Mesodermal cell (in vitro differentiated cells): ENCODE measurements around the gene ARL10.

Source experiments
- H3K27ac ChIP-seq: 2 replicates; pipeline ENCODE4 v1.7.0; 2013; ENCODE audit warnings: mild to moderate bottlenecking, low read depth, low read length, moderate library complexity; ENCODE audit not compliant: severe bottlenecking
- H3K36me3 ChIP-seq: 2 replicates; pipeline ENCODE4 v1.7.1; 2013; ENCODE audit warnings: mild to moderate bottlenecking, low read length, moderate library complexity; ENCODE audit not compliant: control insufficient read depth, insufficient read depth
- H3K4me1 ChIP-seq: one replicate; pipeline ENCODE4 v1.7.1; 2013; ENCODE audit warnings: mild to moderate bottlenecking, low read length; ENCODE audit not compliant: insufficient read depth, control insufficient read depth, poor library complexity, severe bottlenecking
- H3K4me3 ChIP-seq: 2 replicates; pipeline ENCODE4 v1.7.0; 2013; ENCODE audit warnings: low read length, control low read depth, mild to moderate bottlenecking; ENCODE audit not compliant: insufficient read depth, poor library complexity, severe bottlenecking; ENCODE audit errors: extremely low read depth
- H3K9me3 ChIP-seq: 2 replicates; pipeline ENCODE4 v1.7.1; 2013; ENCODE audit warnings: mild to moderate bottlenecking, low read length, moderate library complexity; ENCODE audit not compliant: control insufficient read depth
- whole genome bisulfite sequencing, 2 experiments: methylation state at CpG; one replicate each; pipeline ENCODE4 v1.1.5; 2013; ENCODE audit warnings: missing lambda C conversion rate in 2 of 2; ENCODE audit not compliant: insufficient coverage in 2 of 2; 5-methylcytosine and 5-hydroxymethylcytosine counted together

Gene ARL10

DNA sequence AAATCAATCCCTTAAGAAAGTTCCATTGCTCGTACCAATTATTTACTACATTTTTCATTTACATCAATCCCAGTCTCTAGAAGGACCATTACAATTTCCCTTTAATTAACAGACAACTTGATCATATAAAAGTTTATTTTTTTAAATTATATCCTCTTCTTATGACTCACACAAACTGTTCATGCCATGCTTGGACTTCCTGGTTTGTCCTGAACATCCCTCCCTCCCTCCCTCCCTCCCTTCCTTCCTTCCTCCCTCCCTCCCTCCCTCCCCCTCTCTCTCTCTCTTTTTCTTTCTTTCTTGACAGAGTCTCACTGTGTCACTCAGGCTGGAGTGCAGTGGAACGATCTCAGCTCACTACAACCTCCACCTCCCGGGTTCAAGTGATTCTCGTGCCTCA lies 62.7 kb downstream of the ARL10 start:
- Histone ChIP-seq H3K4me1 (no peaks in the 10 kb centered on the region), H3K36me3 (no peaks in the 10 kb centered on the region), H3K9me3 (peaks cover 4% of the 10 kb centered on the region), H3K4me3 (no peak overlapping the region), H3K27ac (no peak overlapping the region)
- WGBS, 2 experiments, result 78 to 81% methylated on average over 3 of the region's 4 CpGs

- no CpG with 5 or more reads among the region's 4 CpGs for WGBS, 2 experiments
- H3K4me1 ChIP-seq, result no peaks in the 10 kb centered on the region
- no peak overlapping the region for H3K27ac ChIP-seq
- H3K9me3 ChIP-seq, result peaks cover 4% of the 10 kb centered on the region
- H3K36me3 ChIP-seq, result no peaks in the 10 kb centered on the region
- H3K4me3 ChIP-seq, result no peak overlapping the region
Measured at GRCh38 chr5:176429972-176430371, 64.7 kb downstream of the ARL10 start.
